ENCODE data around the gene GPR83. TPM values are rescaled to one million over a fixed set of nuclear protein-coding genes. Genes with fewer than 3 reads are reported as not detected.
A peak's percentile ranks its signal among the peaks of the same experiment; 100 is the strongest.
"Not testable (repeated sequence)": the region's sequence is repeated elsewhere in the genome, so short reads cannot be mapped to it uniquely, and the experiment has no call there.

The GPR83 gene
- total and polyA plus RNA-seq, 5 donors from 2014 or later = 0.14 to 0.24 (median 0.15) TPM; not detected in 2

DNA sequence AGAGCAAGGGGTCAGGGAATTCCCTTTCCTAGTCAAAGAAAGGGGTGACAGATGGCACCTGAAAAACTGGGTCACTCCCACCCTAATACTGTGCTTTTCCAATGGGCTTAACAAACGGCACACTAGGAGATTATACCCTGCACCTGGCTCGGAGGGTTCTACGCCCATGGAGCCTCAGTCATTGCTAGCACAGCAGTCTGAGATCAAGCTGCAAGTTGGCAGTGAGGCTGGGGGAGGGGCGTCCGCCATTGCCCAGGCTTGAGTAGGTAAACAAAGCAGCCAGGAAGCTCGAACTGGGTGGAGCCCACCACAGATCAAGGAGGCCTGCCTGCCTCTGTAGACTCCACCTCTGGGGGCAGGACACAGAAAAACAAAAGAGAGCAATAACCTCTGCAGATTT, 30.6 kb downstream of the GPR83 start:
- H3K36me3 Mint-ChIP-seq; H3K4me3 ChIP-seq (ENCODE audit: low read depth, low read length); ATAC-seq (ENCODE audit: low read depth in 2 of 2); H3K27me3 ChIP-seq (ENCODE audit: control insufficient read depth, insufficient read depth, low read length); H3K9me3 ChIP-seq (ENCODE audit: control insufficient read depth in 2 of 2, low read length in 2 of 2); H3K27ac ChIP-seq (ENCODE audit: insufficient read depth, low read length, poor library complexity, severe bottlenecking); H3K36me3 ChIP-seq (ENCODE audit: control insufficient read depth, insufficient read depth, low read length); H3K4me1 ChIP-seq (ENCODE audit: control insufficient read depth, insufficient read depth, low read length, poor library complexity, severe bottlenecking): not testable (repeated sequence)
- Mint-ChIP-seq H3K9me3 (peaks cover 5 to 14% (median 7%) of the 10 kb centered on the region in 7 donors), H3K4me1 (peaks cover 2 to 18% (median 5%) of the 10 kb centered on the region in 4 donors), H3K27ac (peak overlapping the region in 1 of 3 donors; percentile 10), H3K27me3 (peaks cover 16% of the 10 kb centered on the region), H3K4me3 (peak overlapping the region in 1 of 4 donors; percentile 65)
- peak in 2 of 3 donors; percentile 16 to 20 for DNase-seq

- not testable (repeated sequence) for H3K4me1 Mint-ChIP-seq; H3K27ac Mint-ChIP-seq; H3K36me3 Mint-ChIP-seq; DNase-seq; H3K4me1 ChIP-seq (ENCODE audit: control insufficient read depth, insufficient read depth, low read length, poor library complexity, severe bottlenecking); H3K4me3 ChIP-seq (ENCODE audit: low read depth, low read length); H3K9me3 ChIP-seq (ENCODE audit: control insufficient read depth in 2 of 2, low read length in 2 of 2); H3K27me3 Mint-ChIP-seq; H3K36me3 ChIP-seq (ENCODE audit: control insufficient read depth, insufficient read depth, low read length); H3K4me3 Mint-ChIP-seq; H3K27me3 ChIP-seq (ENCODE audit: control insufficient read depth, insufficient read depth, low read length); H3K9me3 Mint-ChIP-seq; ATAC-seq (ENCODE audit: low read depth in 2 of 2); H3K27ac ChIP-seq (ENCODE audit: insufficient read depth, low read length, poor library complexity, severe bottlenecking)
Observed at GRCh38 chr11:94350850-94351563, 50.2 kb downstream of the GPR83 start.

- H3K4me1 Mint-ChIP-seq; H3K9me3 Mint-ChIP-seq; H3K4me1 ChIP-seq (ENCODE audit: control insufficient read depth, insufficient read depth, low read length, poor library complexity, severe bottlenecking); ATAC-seq (ENCODE audit: low read depth in 2 of 2); H3K9me3 ChIP-seq (ENCODE audit: control insufficient read depth in 2 of 2, low read length in 2 of 2); H3K27ac ChIP-seq (ENCODE audit: insufficient read depth, low read length, poor library complexity, severe bottlenecking); H3K4me3 Mint-ChIP-seq; DNase-seq; H3K27ac Mint-ChIP-seq; H3K36me3 ChIP-seq (ENCODE audit: control insufficient read depth, insufficient read depth, low read length); H3K36me3 Mint-ChIP-seq; H3K27me3 ChIP-seq (ENCODE audit: control insufficient read depth, insufficient read depth, low read length); H3K4me3 ChIP-seq (ENCODE audit: low read depth, low read length): not testable (repeated sequence)
- peaks cover 15% of the 10 kb centered on the region for H3K27me3 Mint-ChIP-seq
Observed at GRCh38 chr11:94346311-94346710, 54.9 kb downstream of the GPR83 start.

DNA sequence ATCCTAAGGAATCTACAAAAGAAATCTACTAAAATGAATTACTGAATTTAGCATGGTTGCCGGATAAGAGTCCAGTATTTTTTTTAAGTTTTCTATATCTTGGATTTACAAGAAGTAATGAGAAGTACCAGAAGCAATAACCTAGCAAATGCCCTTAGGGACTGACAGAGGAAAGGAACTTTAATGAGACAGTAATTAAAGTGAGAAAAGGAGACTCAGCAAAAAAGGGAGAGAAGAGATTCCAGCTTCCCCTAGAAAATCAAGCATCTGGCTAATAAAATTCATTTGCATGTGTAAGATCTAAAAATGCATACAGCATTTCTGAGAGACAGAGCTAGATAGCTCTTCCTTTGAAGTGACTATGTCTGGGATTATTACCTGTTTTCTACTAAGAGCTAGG, 57.7 kb downstream of the GPR83 start:
- Mint-ChIP-seq H3K4me3 (no peak overlapping the region), H3K27me3 (peaks cover 15% of the 10 kb centered on the region), H3K36me3 (no peaks in the 10 kb centered on the region), H3K9me3 (peaks cover 0 to 5% (median 0%) of the 10 kb centered on the region in 7 donors), H3K4me1 (no peaks in the 10 kb centered on the region), H3K27ac (no peak overlapping the region)
- DNase-seq (no peak), ATAC-seq (ENCODE audit: low read depth in 2 of 2) (no peak)
- Histone ChIP-seq H3K27me3 (ENCODE audit: control insufficient read depth, insufficient read depth, low read length) (no peaks in the 10 kb centered on the region), H3K4me3 (ENCODE audit: low read depth, low read length) (no peak overlapping the region), H3K36me3 (ENCODE audit: control insufficient read depth, insufficient read depth, low read length) (no peaks in the 10 kb centered on the region), H3K4me1 (ENCODE audit: control insufficient read depth, insufficient read depth, low read length, poor library complexity, severe bottlenecking) (no peaks in the 10 kb centered on the region), H3K9me3 (ENCODE audit: control insufficient read depth in 2 of 2, low read length in 2 of 2) (no peaks in the 10 kb centered on the region), H3K27ac (ENCODE audit: insufficient read depth, low read length, poor library complexity, severe bottlenecking) (no peak overlapping the region)

DNA sequence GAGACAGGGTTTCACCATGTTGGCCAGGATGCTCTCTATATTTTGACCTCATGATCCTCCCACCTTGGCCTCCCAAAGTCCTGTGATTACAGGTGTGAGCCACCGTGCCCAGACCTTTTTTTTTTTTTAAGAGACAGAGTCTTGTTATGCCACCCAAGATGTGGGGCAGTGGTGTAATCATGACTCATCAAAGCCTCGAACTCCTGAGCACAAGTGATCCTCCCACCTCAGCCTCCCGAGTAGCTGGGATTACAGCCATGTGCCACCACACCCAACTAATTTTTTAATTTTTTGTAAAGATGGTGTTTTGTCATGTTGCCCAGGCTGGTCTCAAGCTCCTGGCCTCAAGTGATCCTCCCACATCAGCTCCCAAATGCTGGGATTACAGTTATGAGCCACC, 59.0 kb downstream of the GPR83 start:
- H3K4me1 Mint-ChIP-seq = no peaks in the 10 kb centered on the region
- no peak overlapping the region for H3K27ac Mint-ChIP-seq
- ATAC-seq (ENCODE audit: low read depth in 2 of 2) = no peak

DNA sequence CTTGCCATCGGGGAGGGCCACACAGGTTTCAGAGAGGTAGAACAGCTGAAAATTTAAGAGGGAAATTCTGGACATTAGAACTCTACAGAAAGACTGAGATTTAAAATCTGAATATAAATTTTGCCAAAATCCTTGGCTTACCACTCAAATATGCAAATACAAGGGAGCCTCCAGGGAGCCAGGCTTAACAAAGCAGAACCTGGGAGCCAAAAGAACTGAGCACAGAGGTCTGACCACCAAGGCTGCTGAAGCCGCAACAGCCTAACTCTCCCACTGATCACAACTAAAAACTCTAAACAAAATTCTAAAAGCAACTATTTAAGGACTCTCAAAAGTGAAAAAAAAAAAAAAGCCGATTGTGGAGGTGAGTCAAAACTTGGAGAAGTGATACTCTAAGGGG, 62.6 kb downstream of the GPR83 start:
- no peak overlapping the region for H3K27ac ChIP-seq (ENCODE audit: insufficient read depth, low read length, poor library complexity, severe bottlenecking)
- DNase-seq (no peak), ATAC-seq (ENCODE audit: low read depth in 2 of 2) (no peak)
- no peaks in the 10 kb centered on the region for H3K36me3 Mint-ChIP-seq
- H3K4me3 Mint-ChIP-seq = no peak overlapping the region
- peaks cover 8% of the 10 kb centered on the region for H3K27me3 Mint-ChIP-seq
- no peak overlapping the region for H3K27ac Mint-ChIP-seq
- H3K27me3 ChIP-seq (ENCODE audit: control insufficient read depth, insufficient read depth, low read length) = no peaks in the 10 kb centered on the region
- no peaks in the 10 kb centered on the region for H3K36me3 ChIP-seq (ENCODE audit: control insufficient read depth, insufficient read depth, low read length)
- H3K4me3 ChIP-seq (ENCODE audit: low read depth, low read length) = no peak overlapping the region
- no peaks in the 10 kb centered on the region for H3K4me1 ChIP-seq (ENCODE audit: control insufficient read depth, insufficient read depth, low read length, poor library complexity, severe bottlenecking)
- peaks cover 0 to 5% (median 0%) of the 10 kb centered on the region in 7 donors for H3K9me3 Mint-ChIP-seq
- no peaks in the 10 kb centered on the region for H3K4me1 Mint-ChIP-seq
- no peaks in the 10 kb centered on the region for H3K9me3 ChIP-seq (ENCODE audit: control insufficient read depth in 2 of 2, low read length in 2 of 2)

More for the DNA sequence above, 59.0 kb downstream of the GPR83 start:
- Histone ChIP-seq H3K27ac (ENCODE audit: insufficient read depth, low read length, poor library complexity, severe bottlenecking) (no peak overlapping the region), H3K9me3 (ENCODE audit: control insufficient read depth in 2 of 2, low read length in 2 of 2) (no peaks in the 10 kb centered on the region), H3K4me1 (ENCODE audit: control insufficient read depth, insufficient read depth, low read length, poor library complexity, severe bottlenecking) (no peaks in the 10 kb centered on the region), H3K27me3 (ENCODE audit: control insufficient read depth, insufficient read depth, low read length) (no peaks in the 10 kb centered on the region), H3K4me3 (ENCODE audit: low read depth, low read length) (no peak overlapping the region), H3K36me3 (ENCODE audit: control insufficient read depth, insufficient read depth, low read length) (no peaks in the 10 kb centered on the region)
- H3K4me3 Mint-ChIP-seq = no peak overlapping the region
- DNase-seq = no peak
- peaks cover 11% of the 10 kb centered on the region for H3K27me3 Mint-ChIP-seq
- H3K9me3 Mint-ChIP-seq = peaks cover 0 to 5% (median 0%) of the 10 kb centered on the region in 7 donors
- H3K36me3 Mint-ChIP-seq = no peaks in the 10 kb centered on the region

GRCh38 chr11:94336033-94336432, 65.2 kb downstream of the GPR83 start:
- Histone ChIP-seq H3K4me3 (ENCODE audit: low read depth, low read length) (no peak overlapping the region), H3K27ac (ENCODE audit: insufficient read depth, low read length, poor library complexity, severe bottlenecking) (no peak overlapping the region), H3K4me1 (ENCODE audit: control insufficient read depth, insufficient read depth, low read length, poor library complexity, severe bottlenecking) (no peaks in the 10 kb centered on the region), H3K9me3 (ENCODE audit: control insufficient read depth in 2 of 2, low read length in 2 of 2) (no peaks in the 10 kb centered on the region), H3K27me3 (ENCODE audit: control insufficient read depth, insufficient read depth, low read length) (no peaks in the 10 kb centered on the region), H3K36me3 (ENCODE audit: control insufficient read depth, insufficient read depth, low read length) (no peaks in the 10 kb centered on the region)
- no peak for ATAC-seq (ENCODE audit: low read depth in 2 of 2)
- DNase-seq = no peak
- Mint-ChIP-seq H3K4me1 (no peaks in the 10 kb centered on the region), H3K9me3 (peaks cover 0 to 5% (median 0%) of the 10 kb centered on the region in 7 donors), H3K4me3 (no peak overlapping the region), H3K27me3 (no peaks in the 10 kb centered on the region), H3K36me3 (no peaks in the 10 kb centered on the region), H3K27ac (no peak overlapping the region)

DNA sequence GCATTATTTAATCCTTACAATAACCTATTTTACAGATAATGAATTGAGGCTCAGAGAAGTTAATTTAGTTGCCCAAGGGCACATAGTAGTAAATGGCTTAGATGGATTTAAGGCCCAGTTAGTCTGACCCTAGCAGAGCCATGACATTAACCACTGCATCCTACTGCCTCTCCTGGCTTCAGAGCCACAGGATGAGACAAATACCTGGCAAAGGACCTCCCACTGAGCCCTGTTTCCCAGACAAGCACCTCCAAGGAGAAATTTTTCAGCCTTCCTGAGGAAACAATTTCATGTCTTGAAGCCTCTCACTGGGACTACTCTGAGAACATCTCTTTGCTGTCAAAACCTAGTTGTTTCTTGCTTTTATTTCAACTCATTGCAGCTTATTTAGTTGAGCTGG, 68.4 kb downstream of the GPR83 start:
- DNase-seq (no peak), ATAC-seq (ENCODE audit: low read depth in 2 of 2) (no peak)
- no peaks in the 10 kb centered on the region for H3K4me1 Mint-ChIP-seq
- no peaks in the 10 kb centered on the region for H3K9me3 Mint-ChIP-seq
- Histone ChIP-seq H3K27ac (ENCODE audit: insufficient read depth, low read length, poor library complexity, severe bottlenecking) (no peak overlapping the region), H3K4me3 (ENCODE audit: low read depth, low read length) (no peak overlapping the region), H3K27me3 (ENCODE audit: control insufficient read depth, insufficient read depth, low read length) (no peaks in the 10 kb centered on the region), H3K4me1 (ENCODE audit: control insufficient read depth, insufficient read depth, low read length, poor library complexity, severe bottlenecking) (no peaks in the 10 kb centered on the region), H3K36me3 (ENCODE audit: control insufficient read depth, insufficient read depth, low read length) (no peaks in the 10 kb centered on the region), H3K9me3 (ENCODE audit: control insufficient read depth in 2 of 2, low read length in 2 of 2) (no peaks in the 10 kb centered on the region)
- H3K27me3 Mint-ChIP-seq = peaks cover 4% of the 10 kb centered on the region
- H3K36me3 Mint-ChIP-seq = no peaks in the 10 kb centered on the region
- H3K4me3 Mint-ChIP-seq = no peak overlapping the region
- no peak overlapping the region for H3K27ac Mint-ChIP-seq
